Transverse colon (tissue), 4 donors: ENCODE measurements around the gene FUNDC2.

Source experiments
- EP300 ChIP-seq: sonication (generic); formaldehyde crosslinking; IDR thresholded peaks from one replicate; pipeline ENCODE4 v1.6.1; 2017; ENCODE audit warnings: antibody characterized with exemption, low read depth
- POLR2A ChIP-seq: fragments of 450-650 bp; IDR thresholded peaks from one replicate; pipeline ENCODE4 v1.6.1; 2016; ENCODE audit warnings: antibody characterized with exemption, mild to moderate bottlenecking, moderate library complexity
- POLR2AphosphoS5 ChIP-seq, 3 donors: sonication (generic); formaldehyde crosslinking; IDR thresholded peaks; one replicate each; pipeline ENCODE4 v1.6.1; 2016; ENCODE audit warnings: antibody characterized with exemption in 3 of 3
- TF ChIP-seq, protein P1 (sequence below), 5 experiments: fragments of 200-600 bp in 3 of 5; fragments of 450-650 bp in 2 of 5; sonication (generic) in 3 of 5; IDR thresholded peaks; 1 replicate in 2 of 5; 2 replicates in 3 of 5; pipeline ENCODE4 v1.5.1; 2016 to 2017; ENCODE audit warnings: antibody characterized with exemption in 5 of 5, inconsistent platforms in 3 of 5, mild to moderate bottlenecking in 2 of 5, moderate library complexity in 1 of 5

- TF ChIP-seq, protein P1, sequence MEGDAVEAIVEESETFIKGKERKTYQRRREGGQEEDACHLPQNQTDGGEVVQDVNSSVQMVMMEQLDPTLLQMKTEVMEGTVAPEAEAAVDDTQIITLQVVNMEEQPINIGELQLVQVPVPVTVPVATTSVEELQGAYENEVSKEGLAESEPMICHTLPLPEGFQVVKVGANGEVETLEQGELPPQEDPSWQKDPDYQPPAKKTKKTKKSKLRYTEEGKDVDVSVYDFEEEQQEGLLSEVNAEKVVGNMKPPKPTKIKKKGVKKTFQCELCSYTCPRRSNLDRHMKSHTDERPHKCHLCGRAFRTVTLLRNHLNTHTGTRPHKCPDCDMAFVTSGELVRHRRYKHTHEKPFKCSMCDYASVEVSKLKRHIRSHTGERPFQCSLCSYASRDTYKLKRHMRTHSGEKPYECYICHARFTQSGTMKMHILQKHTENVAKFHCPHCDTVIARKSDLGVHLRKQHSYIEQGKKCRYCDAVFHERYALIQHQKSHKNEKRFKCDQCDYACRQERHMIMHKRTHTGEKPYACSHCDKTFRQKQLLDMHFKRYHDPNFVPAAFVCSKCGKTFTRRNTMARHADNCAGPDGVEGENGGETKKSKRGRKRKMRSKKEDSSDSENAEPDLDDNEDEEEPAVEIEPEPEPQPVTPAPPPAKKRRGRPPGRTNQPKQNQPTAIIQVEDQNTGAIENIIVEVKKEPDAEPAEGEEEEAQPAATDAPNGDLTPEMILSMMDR (IDR thresholded peaks at IDR 0.05): no peak
- TF ChIP-seq POLR2A (no peak), EP300 (no peak), POLR2AphosphoS5 (IDR thresholded peaks at IDR 0.05) (no peak)
Observed at GRCh38 chrX:155053656-155054055, 27.0 kb downstream of the FUNDC2 start.
